Muscle layer of colon (tissue), 2 donors: ENCODE results near the gene MROH7.

Experiments
- H3K27ac ChIP-seq: one replicate; pipeline ENCODE4 v1.7.0; 2013; ENCODE audit warnings: low read depth, mild to moderate bottlenecking, low read length, moderate library complexity
- H3K27me3 ChIP-seq, 2 donors: one replicate each; pipeline ENCODE4 v1.7.0; 2013; ENCODE audit warnings: low read length in 2 of 2, mild to moderate bottlenecking in 2 of 2; ENCODE audit not compliant: insufficient read depth in 2 of 2, control insufficient read depth in 1 of 2
- H3K36me3 ChIP-seq: one replicate; pipeline ENCODE4 v1.7.0; 2013; ENCODE audit warnings: mild to moderate bottlenecking, low read length; ENCODE audit not compliant: insufficient read depth
- H3K4me1 ChIP-seq: one replicate; pipeline ENCODE4 v1.7.0; 2013; ENCODE audit warnings: mild to moderate bottlenecking, low read length; ENCODE audit not compliant: insufficient read depth
- H3K4me3 ChIP-seq, 2 donors: one replicate each; pipeline ENCODE4 v1.7.0; 2013; ENCODE audit warnings: low read length in 2 of 2, low read depth in 1 of 2, mild to moderate bottlenecking in 1 of 2, moderate library complexity in 1 of 2
- H3K9ac ChIP-seq: one replicate; pipeline ENCODE4 v1.7.0; 2013; ENCODE audit warnings: low read length
- H3K9me3 ChIP-seq: one replicate; pipeline ENCODE4 v1.7.0; 2013; ENCODE audit warnings: mild to moderate bottlenecking, low read length
- donor health status: abdominal sarcoma.
- donor health status: Adenocarcinoma of cecum.

The MROH7 gene

DNA sequence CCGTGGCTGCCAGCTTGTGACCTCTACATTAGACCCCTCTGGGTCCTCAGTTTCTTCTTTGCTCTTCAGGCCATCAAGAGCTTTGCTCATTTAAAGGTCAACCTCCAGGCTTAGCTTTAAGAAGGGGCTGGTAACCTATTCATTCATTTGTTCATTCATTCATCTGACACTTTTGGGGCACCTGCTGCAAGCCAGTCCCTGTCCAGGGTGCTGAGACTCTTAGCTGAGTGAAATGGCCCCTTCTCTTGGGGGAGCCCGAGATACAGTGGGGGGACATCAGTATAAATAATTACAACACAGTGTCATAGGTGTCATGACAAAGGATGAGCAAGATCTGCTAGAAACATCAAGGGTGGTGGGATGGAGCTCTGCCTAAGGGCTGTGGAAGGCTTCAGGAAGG lies 63.6 kb downstream of the MROH7 start:
- H3K9ac ChIP-seq = no peak overlapping the region
- no peaks in the 10 kb centered on the region for H3K9me3 ChIP-seq
- H3K36me3 ChIP-seq = peaks cover 6% of the 10 kb centered on the region
- no peaks in the 10 kb centered on the region for H3K27me3 ChIP-seq
- no peak overlapping the region for H3K27ac ChIP-seq
- H3K4me1 ChIP-seq = no peaks in the 10 kb centered on the region
- no peak overlapping the region for H3K4me3 ChIP-seq

DNA sequence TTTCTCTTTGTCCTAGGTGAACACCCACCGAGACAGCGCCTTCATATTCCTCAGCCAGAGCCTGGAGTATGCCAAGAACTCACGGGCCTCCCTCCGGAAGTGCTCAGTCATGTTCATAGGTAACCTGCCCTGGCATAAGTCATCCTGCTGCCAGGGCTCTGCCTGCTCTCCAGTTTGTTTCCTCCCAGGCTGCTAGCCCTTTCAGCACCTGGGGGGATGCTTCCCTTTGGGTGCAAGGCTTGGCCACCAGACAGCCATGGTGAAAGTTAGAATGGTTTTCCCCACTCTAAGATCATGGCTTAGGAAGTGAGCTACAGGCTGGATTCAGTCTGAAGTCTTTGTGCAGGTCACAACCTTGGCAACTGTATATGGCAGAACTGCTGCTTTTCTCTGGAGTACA lies 64.8 kb downstream of the MROH7 start:
- H3K9ac ChIP-seq = no peak overlapping the region
- H3K36me3 ChIP-seq = peaks cover 6% of the 10 kb centered on the region
- no peaks in the 10 kb centered on the region for H3K9me3 ChIP-seq
- no peaks in the 10 kb centered on the region for H3K4me1 ChIP-seq
- H3K4me3 ChIP-seq = no peak overlapping the region
- H3K27ac ChIP-seq = no peak overlapping the region
- no peaks in the 10 kb centered on the region for H3K27me3 ChIP-seq

- Histone ChIP-seq H3K4me3 (no peak overlapping the region), H3K27ac (no peak overlapping the region), H3K36me3 (peaks cover 6% of the 10 kb centered on the region), H3K27me3 (no peaks in the 10 kb centered on the region), H3K9me3 (no peaks in the 10 kb centered on the region), H3K9ac (no peak overlapping the region), H3K4me1 (no peaks in the 10 kb centered on the region)
Measured at GRCh38 chr1:54708385-54708784, 66.8 kb downstream of the MROH7 start.

DNA sequence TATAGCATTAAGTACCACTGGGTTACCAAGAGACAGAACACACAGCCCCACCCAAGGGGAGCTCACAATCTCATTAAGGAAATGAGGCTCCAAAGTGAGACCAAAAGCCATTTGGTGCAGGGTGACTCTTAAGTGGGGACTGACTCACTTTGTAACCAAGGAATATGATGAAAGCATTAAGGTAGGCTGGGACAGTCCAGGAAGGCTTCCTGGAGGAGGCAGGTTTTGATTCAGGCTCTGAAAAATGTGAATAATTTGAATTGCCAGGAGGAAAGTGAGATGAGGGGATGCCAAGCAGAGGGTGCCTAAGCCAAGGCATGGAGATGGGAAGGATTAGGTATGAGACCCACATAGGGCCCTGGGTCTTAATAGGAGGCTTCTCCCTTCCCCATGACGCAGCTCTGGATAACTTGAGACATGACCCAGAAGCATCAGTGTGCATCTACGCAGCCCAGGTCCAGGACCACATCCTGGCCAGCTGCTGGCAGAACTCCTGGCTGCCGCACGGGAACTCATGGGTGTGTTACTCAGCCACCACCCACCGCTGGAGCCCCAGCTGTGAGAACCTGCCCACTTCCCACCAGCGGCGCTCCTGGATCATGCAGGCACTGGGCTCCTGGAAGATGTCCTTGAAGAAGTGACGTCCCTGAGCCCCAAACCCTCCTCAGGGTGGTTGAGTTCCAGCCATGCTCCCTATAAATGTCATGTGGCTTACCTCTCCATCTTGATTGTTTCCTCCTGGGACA lies 68.1 kb downstream of the MROH7 start:
- H3K4me3 ChIP-seq = no peak overlapping the region
- no peak overlapping the region for H3K9ac ChIP-seq
- H3K4me1 ChIP-seq = peaks cover under 1% of the 10 kb centered on the region
- no peaks in the 10 kb centered on the region for H3K27me3 ChIP-seq
- no peaks in the 10 kb centered on the region for H3K9me3 ChIP-seq
- no peak overlapping the region for H3K27ac ChIP-seq
- peaks cover 6% of the 10 kb centered on the region for H3K36me3 ChIP-seq

- no peak overlapping the region for H3K4me3 ChIP-seq
- no peaks in the 10 kb centered on the region for H3K27me3 ChIP-seq
- H3K9ac ChIP-seq = no peak overlapping the region
- H3K27ac ChIP-seq = no peak overlapping the region
- H3K36me3 ChIP-seq = peaks cover 6% of the 10 kb centered on the region
- H3K9me3 ChIP-seq = no peaks in the 10 kb centered on the region
- peaks cover 8% of the 10 kb centered on the region for H3K4me1 ChIP-seq
Measured at GRCh38 chr1:54710434-54710833, 68.8 kb downstream of the MROH7 start.

DNA sequence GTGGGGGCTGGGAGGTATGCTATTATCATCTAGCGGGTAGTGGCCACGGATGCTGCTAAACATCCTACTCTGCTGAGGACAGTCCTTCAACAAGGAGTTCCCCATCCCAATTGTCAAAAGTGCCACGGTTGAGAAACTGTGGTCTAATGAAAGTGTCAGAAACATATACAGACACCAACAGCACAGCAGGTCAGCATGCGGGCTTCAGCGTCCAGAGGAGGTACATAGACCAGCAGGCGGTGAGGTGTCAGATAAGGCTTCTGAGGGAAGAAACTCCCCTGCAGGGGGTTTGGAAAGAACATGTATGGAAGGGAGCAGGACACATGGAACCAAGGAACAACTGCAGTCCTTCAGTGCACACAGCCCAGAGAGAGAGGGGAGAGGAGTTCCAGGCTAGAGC lies 69.3 kb downstream of the MROH7 start:
- Histone ChIP-seq H3K4me1 (peaks cover 9% of the 10 kb centered on the region), H3K9ac (no peak overlapping the region), H3K36me3 (peaks cover 6% of the 10 kb centered on the region), H3K9me3 (no peaks in the 10 kb centered on the region), H3K27me3 (no peaks in the 10 kb centered on the region), H3K27ac (no peak overlapping the region), H3K4me3 (no peak overlapping the region)

DNA sequence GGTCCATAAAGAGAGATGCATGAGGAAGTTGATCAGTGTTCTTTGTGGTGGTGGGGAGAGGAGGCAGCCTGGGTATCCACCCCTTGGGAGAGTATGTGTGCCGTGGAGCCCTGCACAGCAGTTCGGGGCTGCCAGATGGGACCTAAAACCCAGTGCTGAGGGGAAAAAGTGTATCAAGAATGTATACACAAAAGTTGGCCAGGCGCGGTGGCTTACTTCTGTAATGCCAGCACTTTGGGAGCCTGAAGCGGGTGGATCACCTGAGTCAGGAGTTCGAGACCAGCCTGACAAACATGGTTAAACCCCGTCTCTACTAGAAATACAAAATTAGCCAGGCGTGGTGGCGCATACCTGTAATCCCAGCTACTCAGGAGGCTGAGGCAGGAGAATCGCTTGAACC lies 70.0 kb downstream of the MROH7 start:
- H3K27me3 ChIP-seq = no peaks in the 10 kb centered on the region
- no peak overlapping the region for H3K4me3 ChIP-seq
- H3K27ac ChIP-seq = no peak overlapping the region
- H3K9me3 ChIP-seq = no peaks in the 10 kb centered on the region
- no peak overlapping the region for H3K9ac ChIP-seq
- peaks cover 13% of the 10 kb centered on the region for H3K4me1 ChIP-seq
- H3K36me3 ChIP-seq = peaks cover 6% of the 10 kb centered on the region

DNA sequence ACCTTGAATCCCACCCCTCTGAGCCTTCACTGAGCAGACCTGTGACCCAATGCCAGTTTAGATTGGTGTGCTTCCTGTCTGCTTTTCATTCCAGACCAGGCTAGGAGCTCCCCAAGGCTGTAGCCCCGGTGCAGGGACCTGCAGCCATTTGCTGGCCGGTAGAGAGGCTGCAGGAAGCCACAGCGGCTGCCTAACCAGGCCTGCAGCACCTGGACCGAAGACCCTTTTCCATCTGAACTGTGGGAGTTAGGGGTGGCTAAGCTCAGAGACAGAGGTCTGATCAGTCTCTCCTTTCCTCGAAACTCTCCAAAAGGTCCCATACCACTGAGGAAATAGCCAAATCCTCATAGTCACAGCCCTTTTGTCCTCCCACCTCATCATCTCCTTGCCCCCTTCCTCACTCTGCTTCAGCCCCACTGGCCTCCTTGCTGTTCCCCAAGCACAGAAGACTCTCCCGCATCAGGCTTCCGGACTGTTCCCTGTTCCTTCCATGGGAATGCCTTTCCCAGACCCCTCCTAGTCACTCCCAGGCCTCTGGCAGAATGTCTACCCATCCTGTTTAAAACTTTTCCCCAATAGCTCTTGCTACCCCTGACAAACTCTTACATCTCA lies 73.4 kb downstream of the MROH7 start:
- no peaks in the 10 kb centered on the region for H3K27me3 ChIP-seq
- no peaks in the 10 kb centered on the region for H3K9me3 ChIP-seq
- H3K9ac ChIP-seq = peak overlapping the region; percentile 56
- H3K4me1 ChIP-seq = peaks cover 20% of the 10 kb centered on the region
- peaks cover 12% of the 10 kb centered on the region for H3K36me3 ChIP-seq
- peak overlapping the region; percentile 73 for H3K27ac ChIP-seq
- peak overlapping the region; percentile 76 to 91 for H3K4me3 ChIP-seq

- Histone ChIP-seq H3K4me3 (peak within 1 kb of the TSS; percentile 76 to 91), H3K9me3 (no peaks in the 10 kb centered on the region), H3K36me3 (peaks cover 16% of the 10 kb centered on the region), H3K9ac (peak within 1 kb of the TSS; percentile 63), H3K27ac (peak within 1 kb of the TSS; percentile 73), H3K27me3 (no peaks in the 10 kb centered on the region), H3K4me1 (peaks cover 20% of the 10 kb centered on the region)
Measured at GRCh38 chr1:54715493-54716298, 74.1 kb downstream of the MROH7 start, which contains the start of gene TTC4. TSS of gene TTC4 (plus strand) at chr1:54715861. CDS start at chr1:54715909, 48 bp downstream.

GRCh38 chr1:54716299-54717047 lies 74.9 kb downstream of the MROH7 start:
- H3K27ac ChIP-seq = peak overlapping the region; percentile 73
- H3K4me1 ChIP-seq = peaks cover 20% of the 10 kb centered on the region

GRCh38 chr1:54721719-54722118 lies 80.1 kb downstream of the MROH7 start:
- Histone ChIP-seq H3K4me3 (no peak overlapping the region), H3K36me3 (peaks cover 59% of the 10 kb centered on the region), H3K27ac (no peak overlapping the region), H3K27me3 (no peaks in the 10 kb centered on the region), H3K9ac (no peak overlapping the region), H3K4me1 (peaks cover 5% of the 10 kb centered on the region), H3K9me3 (no peaks in the 10 kb centered on the region)

More at GRCh38 chr1:54716299-54717047, 74.9 kb downstream of the MROH7 start:
- Histone ChIP-seq H3K9ac (peak overlapping the region; percentile 63), H3K27me3 (no peaks in the 10 kb centered on the region), H3K4me3 (peak overlapping the region; percentile 76 to 91), H3K36me3 (peaks cover 20% of the 10 kb centered on the region), H3K9me3 (no peaks in the 10 kb centered on the region)
